MM.1S (cell line): ENCODE data around the gene ODF4.

Experiments
- DNase-seq: peaks from one replicate; pipeline ENCODE4 v3.0.0-alpha.2; 2015
- H2AFZ ChIP-seq: fragments of 300-600 bp; sonication (generic); 2 replicates; pipeline ENCODE4 v1.6.0; 2016; ENCODE audit warnings: antibody characterized with exemption, low read length
- H3F3A ChIP-seq: fragments of 300-600 bp; sonication (generic); 2 replicates; pipeline ENCODE4 v1.6.1; 2016; ENCODE audit warnings: mild to moderate bottlenecking, antibody characterized with exemption, low read length, moderate library complexity, mixed read lengths; ENCODE audit not compliant: insufficient read depth
- H3K27ac ChIP-seq: fragments of 300-600 bp; sonication (generic); 2 replicates; pipeline ENCODE4 v1.5.1; 2016; ENCODE audit warnings: mild to moderate bottlenecking, low read length
- H3K27me3 ChIP-seq: fragments of 300-600 bp; sonication (generic); replicated peaks from 2 replicates; pipeline ENCODE4 v1.6.0; 2016; ENCODE audit warnings: low read length; ENCODE audit not compliant: insufficient read depth
- H3K36me3 ChIP-seq: fragments of 300-600 bp; sonication (generic); replicated peaks from 2 replicates; pipeline ENCODE4 v1.6.1; 2016; ENCODE audit warnings: mild to moderate bottlenecking, low read length, mixed read lengths; ENCODE audit not compliant: insufficient read depth
- H3K4me1 ChIP-seq: fragments of 300-600 bp; sonication (generic); 2 replicates; pipeline ENCODE4 v1.6.1; 2016; ENCODE audit warnings: low read length, mixed read lengths
- H3K4me2 ChIP-seq: fragments of 300-600 bp; sonication (generic); 2 replicates; pipeline ENCODE4 v1.6.0; 2016; ENCODE audit warnings: low read depth, low read length
- H3K4me3 ChIP-seq: fragments of 300-600 bp; sonication (generic); 2 replicates; pipeline ENCODE4 v1.5.1; 2016; ENCODE audit warnings: low read length, mixed read lengths
- H3K79me2 ChIP-seq: fragments of 300-600 bp; sonication (generic); 2 replicates; pipeline ENCODE4 v1.6.1; 2016; ENCODE audit warnings: mixed run types, low read length, mixed read lengths
- H3K9ac ChIP-seq: fragments of 300-600 bp; sonication (generic); 2 replicates; pipeline ENCODE4 v1.6.1; 2016; ENCODE audit warnings: low read length, mixed read lengths
- H3K9me2 ChIP-seq: fragments of 300-600 bp; sonication (generic); replicated peaks from 2 replicates; pipeline ENCODE4 v1.6.1; 2016; ENCODE audit warnings: mild to moderate bottlenecking, low read length, mixed read lengths; ENCODE audit not compliant: insufficient read depth
- H3K9me3 ChIP-seq: fragments of 300-600 bp; sonication (generic); replicated peaks from 2 replicates; pipeline ENCODE4 v1.6.1; 2016; ENCODE audit warnings: mild to moderate bottlenecking, low read length, mixed read lengths; ENCODE audit not compliant: insufficient read depth
- H4K20me1 ChIP-seq: fragments of 300-600 bp; sonication (generic); 2 replicates; pipeline ENCODE4 v1.6.1; 2016; ENCODE audit warnings: mild to moderate bottlenecking, low read length, moderate library complexity, mixed read lengths; ENCODE audit not compliant: insufficient read depth
- EZH2 ChIP-seq: fragments of 300-600 bp; sonication (generic); optimal IDR thresholded peaks from 2 replicates; pipeline ENCODE3; 2017; ENCODE audit warnings: low read depth, mild to moderate bottlenecking, antibody characterized with exemption, low read length, mixed read lengths
- EZH2phosphoT487 ChIP-seq: fragments of 300-600 bp; sonication (generic); IDR thresholded peaks from 2 replicates; pipeline ENCODE4 v1.6.1; 2018; ENCODE audit warnings: antibody characterized with exemption, low read length
- TF ChIP-seq, protein P1 (sequence below): fragments of 300-600 bp; sonication (generic); IDR thresholded peaks from 2 replicates; pipeline ENCODE4 v1.5.1; 2016; ENCODE audit warnings: antibody characterized with exemption, low read length, mixed read lengths

ODF4 gene

DNA sequence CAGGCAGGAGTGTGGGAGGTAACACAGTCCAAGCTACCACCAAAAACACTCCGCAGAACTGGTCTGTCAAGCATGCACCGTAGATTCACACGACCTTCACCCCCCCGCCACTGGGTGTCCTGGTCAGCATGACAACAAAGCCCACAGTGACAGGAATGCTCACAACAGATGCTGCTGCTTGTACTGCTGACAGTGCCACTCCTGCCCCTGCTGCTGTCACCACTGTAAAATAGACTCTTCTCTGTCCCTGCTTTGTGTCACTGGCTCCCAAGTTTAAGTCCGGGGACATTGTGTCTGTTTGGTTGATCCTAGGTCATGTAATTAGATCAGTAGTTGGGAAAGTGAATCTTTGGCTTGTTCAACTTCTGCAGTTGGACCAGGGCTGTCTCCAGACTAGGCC lies 7.0 kb upstream of the ODF4 start:
- H3K4me1 ChIP-seq, result no peaks in the 10 kb centered on the region
- no peaks in the 10 kb centered on the region for H3K9me2 ChIP-seq
- H3K9ac ChIP-seq, result no peak overlapping the region
- no peaks in the 10 kb centered on the region for H4K20me1 ChIP-seq
- no peak overlapping the region for H3K4me3 ChIP-seq
- H3K27ac ChIP-seq, result no peak overlapping the region
- no peaks in the 10 kb centered on the region for H3K36me3 ChIP-seq
- no peak overlapping the region for H3K4me2 ChIP-seq
- H3K9me3 ChIP-seq, result no peaks in the 10 kb centered on the region
- DNase-seq, result no peak
- no peaks in the 10 kb centered on the region for H3F3A ChIP-seq
- H3K27me3 ChIP-seq, result 0 out of 2 replicates have a peak, but pooled peaks cover 3% of the 10 kb centered on the region
- no peaks in the 10 kb centered on the region for H3K79me2 ChIP-seq
- TF ChIP-seq EZH2, result no peak
- TF ChIP-seq, protein P1, sequence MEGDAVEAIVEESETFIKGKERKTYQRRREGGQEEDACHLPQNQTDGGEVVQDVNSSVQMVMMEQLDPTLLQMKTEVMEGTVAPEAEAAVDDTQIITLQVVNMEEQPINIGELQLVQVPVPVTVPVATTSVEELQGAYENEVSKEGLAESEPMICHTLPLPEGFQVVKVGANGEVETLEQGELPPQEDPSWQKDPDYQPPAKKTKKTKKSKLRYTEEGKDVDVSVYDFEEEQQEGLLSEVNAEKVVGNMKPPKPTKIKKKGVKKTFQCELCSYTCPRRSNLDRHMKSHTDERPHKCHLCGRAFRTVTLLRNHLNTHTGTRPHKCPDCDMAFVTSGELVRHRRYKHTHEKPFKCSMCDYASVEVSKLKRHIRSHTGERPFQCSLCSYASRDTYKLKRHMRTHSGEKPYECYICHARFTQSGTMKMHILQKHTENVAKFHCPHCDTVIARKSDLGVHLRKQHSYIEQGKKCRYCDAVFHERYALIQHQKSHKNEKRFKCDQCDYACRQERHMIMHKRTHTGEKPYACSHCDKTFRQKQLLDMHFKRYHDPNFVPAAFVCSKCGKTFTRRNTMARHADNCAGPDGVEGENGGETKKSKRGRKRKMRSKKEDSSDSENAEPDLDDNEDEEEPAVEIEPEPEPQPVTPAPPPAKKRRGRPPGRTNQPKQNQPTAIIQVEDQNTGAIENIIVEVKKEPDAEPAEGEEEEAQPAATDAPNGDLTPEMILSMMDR, result no peak
- no peak for TF ChIP-seq EZH2phosphoT487
- no peak overlapping the region for H2AFZ ChIP-seq

DNA sequence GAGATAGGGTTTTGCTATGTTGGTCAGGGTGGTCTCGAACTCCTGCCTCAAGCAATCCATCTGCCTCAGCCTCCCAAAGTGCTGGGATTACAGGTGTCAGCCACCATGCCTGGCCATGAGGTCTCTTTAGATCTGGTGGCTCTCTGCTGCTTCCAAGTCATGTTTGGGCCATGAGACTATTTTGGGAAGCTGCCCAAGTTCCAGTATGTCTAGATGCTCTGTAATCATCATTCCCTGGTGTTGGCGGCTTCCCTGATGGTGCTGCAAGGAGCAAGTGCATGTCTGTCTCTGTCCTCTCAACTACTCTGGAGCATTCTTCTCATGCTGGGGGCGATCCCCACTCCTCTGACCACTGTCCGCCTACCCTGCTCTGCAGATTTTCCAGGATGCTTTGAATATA lies 6.4 kb upstream of the ODF4 start:
- TF ChIP-seq EZH2phosphoT487 (no peak), EZH2 (no peak)
- TF ChIP-seq, protein P1, result no peak
- Histone ChIP-seq H3K4me1 (no peaks in the 10 kb centered on the region), H3K4me2 (no peak overlapping the region), H2AFZ (no peak overlapping the region), H3K9me2 (no peaks in the 10 kb centered on the region), H3K79me2 (no peaks in the 10 kb centered on the region), H3K9me3 (no peaks in the 10 kb centered on the region), H3K36me3 (no peaks in the 10 kb centered on the region), H3F3A (no peaks in the 10 kb centered on the region), H3K9ac (no peak overlapping the region), H3K27ac (no peak overlapping the region), H3K4me3 (no peak overlapping the region), H4K20me1 (no peaks in the 10 kb centered on the region), H3K27me3 (0 out of 2 replicates have a peak, but pooled peaks cover under 1% of the 10 kb centered on the region)
- no peak for DNase-seq

DNA sequence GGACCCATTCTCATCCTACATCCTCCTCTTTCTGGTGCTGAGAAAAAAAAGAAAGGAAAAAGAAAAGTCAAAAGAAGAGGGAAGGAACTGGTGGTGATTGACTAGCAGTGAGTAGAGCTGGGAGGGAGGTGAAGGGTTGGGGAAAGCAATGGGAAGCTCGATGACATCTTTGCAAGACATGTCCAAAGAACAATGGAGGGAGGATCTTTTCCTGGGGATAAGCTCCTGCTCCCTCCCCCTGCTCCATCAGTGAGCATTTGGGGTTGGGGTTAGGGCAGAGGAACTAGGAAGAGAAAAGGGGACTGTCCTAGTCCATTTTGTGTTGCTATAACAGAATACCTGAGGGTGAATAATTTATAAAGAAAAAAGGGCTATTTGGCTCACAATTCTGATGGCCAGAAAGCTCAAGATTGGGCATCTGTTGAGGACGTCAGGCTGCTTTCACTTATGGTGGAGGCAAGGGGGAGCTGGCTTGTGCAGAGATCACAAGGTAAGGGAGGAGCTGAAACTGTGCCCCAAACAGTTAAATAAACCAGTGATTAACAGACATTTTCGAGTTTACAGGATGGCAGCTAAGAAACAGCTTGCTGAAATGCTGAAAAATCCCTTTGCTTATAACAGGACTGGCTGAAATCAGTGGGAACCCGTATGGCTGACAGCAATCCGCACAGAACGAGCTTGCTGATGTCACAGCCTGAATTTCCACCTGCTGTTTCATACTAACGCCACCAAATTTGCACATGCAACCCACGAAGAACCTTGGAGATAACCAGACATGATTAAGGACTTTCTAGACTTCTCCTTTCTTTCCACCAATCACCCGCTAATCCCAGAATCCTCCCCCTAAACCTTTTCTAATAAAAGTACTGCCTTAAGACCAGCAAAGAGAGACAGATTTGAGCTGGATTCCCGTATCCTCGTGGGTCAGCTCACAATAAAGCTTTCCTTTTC lies 1.6 kb upstream of the ODF4 start:
- TF ChIP-seq EZH2 (no peak), EZH2phosphoT487 (no peak)
- TF ChIP-seq, protein P1, result no peak
- no peaks in the 10 kb centered on the region for H3K79me2 ChIP-seq
- H4K20me1 ChIP-seq, result no peaks in the 10 kb centered on the region
- no peaks in the 10 kb centered on the region for H3K27me3 ChIP-seq
- H3K9ac ChIP-seq, result no peak overlapping the region
- no peaks in the 10 kb centered on the region for H3F3A ChIP-seq
- H2AFZ ChIP-seq, result no peak overlapping the region
- no peaks in the 10 kb centered on the region for H3K9me2 ChIP-seq
- no peaks in the 10 kb centered on the region for H3K36me3 ChIP-seq
- no peak overlapping the region for H3K4me2 ChIP-seq
- H3K9me3 ChIP-seq, result no peaks in the 10 kb centered on the region
- no peak for DNase-seq
- no peak overlapping the region for H3K4me3 ChIP-seq
- H3K27ac ChIP-seq, result no peak overlapping the region
- no peaks in the 10 kb centered on the region for H3K4me1 ChIP-seq
